HG03460 (cell line): Measurements from ENCODE around the gene KDM6A.
"Not testable (repeated sequence)": the region's sequence is repeated elsewhere in the genome, so short reads cannot be mapped to it uniquely, and the experiment has no call there.

Experiments used
- ATAC-seq: cut with Tn5 transposase; IDR thresholded peaks from one replicate; pipeline ENCODE4 v1.9.1; 2021; ENCODE audit not compliant: unreplicated experiment

KDM6A gene

DNA sequence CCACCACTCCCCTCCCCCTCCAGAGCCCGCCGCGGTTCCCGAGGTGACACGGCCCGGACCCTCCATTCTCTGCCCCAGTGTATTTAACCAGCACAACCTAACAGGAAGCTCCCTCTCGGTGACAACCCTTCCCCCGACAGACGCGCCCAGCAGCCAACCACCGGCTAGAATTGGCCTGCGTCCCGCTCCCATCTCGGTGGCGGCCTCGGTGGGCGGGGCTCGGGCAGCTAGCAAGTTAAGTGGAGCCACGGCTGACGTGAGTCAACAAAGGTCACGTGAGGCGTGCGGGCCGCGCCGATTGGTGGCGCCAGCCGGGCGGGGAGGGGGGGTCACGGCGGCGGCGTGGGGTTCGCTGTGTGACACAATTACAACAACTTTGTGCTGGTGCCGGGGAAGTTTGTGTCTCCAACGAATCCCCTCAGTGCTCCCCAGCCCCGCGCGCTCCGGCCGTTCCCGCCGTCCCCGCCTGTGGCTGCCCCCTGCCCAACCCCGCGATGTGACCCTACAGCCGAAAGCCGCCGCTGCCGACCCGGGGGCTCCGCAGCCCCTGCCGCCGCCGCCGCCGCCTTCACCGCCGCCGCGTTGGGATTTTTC lies at the start of gene KDM6A:
KDM6A (plus strand) TSS at position 368 of the 594 bp plus-strand sequence. CDS start 364 bp downstream, outside the sequence.
- ATAC-seq, result peak; percentile 88

DNA sequence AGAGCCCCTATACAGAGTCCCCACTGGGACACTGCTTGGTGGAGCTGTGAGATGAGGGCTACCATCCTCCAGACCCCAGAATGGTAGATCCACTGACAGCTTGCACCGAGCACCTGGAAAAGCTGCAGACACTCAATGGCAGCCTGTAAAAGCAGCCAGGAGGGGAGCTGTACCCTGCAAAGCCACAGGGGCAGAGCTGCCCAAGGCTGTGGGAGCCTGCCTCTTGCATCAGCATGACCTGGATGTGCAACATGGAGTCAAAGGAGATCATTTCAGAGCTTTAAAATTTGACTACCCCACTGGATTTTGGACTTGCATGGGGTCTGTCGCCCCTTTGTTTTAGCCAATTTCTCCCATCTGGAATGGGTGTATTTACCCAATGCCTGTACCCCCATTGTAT lies 49.8 kb upstream of the KDM6A start:
- ATAC-seq, result not testable (repeated sequence)

DNA sequence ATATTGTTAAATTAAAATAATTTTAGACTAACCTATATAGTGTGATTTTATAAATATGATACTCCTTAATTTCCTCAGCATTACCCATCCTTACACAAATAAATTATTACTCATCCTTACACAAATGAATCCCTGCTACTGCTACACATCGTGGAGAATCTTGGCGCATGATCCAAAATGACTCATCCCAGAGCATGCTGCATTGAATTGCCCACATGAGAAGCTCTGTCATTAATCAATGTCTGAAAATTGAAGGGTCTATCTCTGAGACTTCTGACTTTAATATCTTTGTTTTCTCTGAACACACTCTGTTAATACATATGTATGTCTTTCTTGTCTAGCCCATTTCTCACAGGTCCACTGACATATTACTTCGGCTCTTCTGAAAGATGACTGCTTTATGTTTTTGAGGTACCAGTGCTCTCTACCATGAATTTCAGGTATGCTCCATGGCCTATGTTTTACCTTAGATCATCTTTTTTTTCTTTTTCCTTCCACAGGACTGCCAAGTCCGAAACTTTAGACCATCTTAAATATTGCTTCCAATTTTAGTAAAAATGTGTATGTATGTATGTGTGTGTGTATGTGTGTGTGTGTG lies 44.9 kb upstream of the KDM6A start:
- ATAC-seq, result no peak

DNA sequence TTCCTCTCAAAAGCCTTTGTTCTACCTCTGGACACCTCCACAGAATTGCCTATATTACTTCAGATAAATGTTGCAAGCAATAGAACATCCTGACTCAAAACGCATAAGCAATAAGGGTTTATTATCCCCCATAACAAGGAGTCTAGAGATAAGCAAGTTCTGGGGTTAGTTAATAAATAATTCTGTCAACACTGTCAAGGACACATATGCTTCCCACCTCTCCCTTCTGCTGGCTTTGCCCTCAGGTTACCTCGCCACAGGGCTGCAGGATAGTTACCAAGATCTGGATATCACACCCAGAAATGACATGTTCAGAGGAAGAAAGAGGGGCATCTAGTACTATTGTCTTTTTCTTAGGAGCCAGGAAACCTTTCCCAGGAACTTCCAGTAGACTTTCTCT lies 43.2 kb upstream of the KDM6A start:
- ATAC-seq, result no peak

DNA sequence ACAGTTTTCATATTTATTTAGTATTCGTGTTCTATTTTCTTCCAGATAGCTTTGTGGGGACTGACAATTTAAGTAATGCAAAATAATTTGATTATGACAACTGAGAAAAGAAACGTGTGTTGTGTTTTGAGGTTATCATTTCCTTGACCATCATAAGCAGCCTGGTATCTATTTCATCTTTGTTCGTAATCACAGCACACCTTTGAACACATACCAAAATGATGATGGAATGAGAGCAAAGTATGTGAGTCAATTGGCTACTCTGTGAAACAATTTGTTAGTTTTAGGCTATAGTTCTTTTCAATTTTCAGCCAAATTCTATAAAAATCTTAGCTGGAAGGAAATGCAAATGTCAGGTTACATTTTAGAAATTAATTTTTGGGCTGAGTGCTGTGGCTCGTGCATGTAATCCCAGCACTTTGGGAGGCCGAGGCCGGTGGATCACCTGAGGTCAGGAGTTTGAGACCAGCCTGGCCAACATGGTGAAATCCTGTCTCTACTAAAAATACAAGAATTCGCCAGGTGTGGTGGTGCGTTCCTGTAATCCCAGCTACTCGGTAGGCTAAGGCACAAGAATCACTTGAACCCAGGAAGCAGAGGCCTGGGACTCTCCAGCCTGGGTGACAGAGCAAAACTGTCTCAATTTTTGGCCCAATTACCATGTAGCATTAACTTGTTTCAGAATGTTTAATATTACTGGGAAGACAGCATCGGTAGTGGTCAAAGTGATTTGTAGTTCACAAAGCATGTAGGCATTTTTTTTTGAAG lies 30.3 kb upstream of the KDM6A start:
- ATAC-seq, result no peak

DNA sequence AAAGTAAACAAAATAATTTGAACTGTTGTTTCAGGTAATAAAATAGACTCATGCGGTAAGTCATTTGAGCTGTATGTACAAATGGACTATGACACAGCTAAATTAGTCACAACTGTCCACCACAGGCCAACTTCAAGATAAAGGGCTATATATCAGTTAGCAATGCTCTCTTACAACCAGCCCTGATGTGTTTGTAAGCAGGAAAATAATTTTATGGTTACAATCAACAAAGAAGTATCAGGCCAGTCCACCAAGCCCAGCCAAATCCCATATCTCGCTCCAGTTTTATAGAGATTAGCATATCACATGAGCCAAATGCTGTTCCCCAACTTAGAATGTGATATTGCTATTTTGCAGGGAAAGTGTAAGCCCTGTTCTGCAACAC lies 29.7 kb upstream of the KDM6A start:
- ATAC-seq, result no peak

DNA sequence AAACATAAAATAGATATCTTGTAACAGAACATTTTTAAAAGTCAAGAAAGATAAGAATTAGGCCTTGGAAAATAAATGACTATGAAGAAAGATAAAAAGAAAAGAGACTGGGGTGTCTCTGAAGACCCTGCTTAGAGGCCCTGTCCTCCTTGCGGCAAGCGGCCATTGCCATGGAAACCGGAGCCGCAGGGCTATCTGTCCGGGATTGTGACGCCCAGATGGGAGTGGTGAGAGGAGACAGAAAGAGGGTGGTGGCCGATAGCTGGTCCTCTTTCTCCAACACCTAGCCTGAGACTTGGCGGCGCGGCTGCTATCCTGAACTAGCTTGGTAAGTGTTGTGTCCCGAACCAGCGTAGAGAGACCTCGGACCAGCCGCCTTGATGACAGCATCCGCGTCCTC lies 29.2 kb upstream of the KDM6A start, which contains the start of gene DUSP21:
DUSP21 (plus strand) TSS at position 269 of the 400 bp plus-strand sequence; CDS start at position 381, 112 bp downstream.
- ATAC-seq, result no peak

DNA sequence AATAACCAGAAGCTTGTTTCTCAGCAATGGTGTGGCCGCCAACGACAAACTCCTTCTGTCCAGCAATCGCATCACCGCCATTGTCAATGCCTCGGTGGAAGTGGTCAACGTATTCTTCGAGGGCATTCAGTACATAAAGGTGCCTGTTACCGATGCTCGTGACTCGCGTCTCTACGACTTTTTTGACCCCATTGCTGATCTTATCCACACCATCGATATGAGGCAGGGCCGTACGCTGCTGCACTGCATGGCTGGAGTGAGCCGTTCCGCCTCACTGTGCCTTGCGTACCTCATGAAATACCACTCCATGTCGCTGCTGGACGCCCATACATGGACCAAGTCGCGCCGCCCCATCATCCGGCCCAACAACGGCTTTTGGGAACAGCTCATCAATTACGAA lies 28.8 kb upstream of the KDM6A start:
- ATAC-seq, result no peak

DNA sequence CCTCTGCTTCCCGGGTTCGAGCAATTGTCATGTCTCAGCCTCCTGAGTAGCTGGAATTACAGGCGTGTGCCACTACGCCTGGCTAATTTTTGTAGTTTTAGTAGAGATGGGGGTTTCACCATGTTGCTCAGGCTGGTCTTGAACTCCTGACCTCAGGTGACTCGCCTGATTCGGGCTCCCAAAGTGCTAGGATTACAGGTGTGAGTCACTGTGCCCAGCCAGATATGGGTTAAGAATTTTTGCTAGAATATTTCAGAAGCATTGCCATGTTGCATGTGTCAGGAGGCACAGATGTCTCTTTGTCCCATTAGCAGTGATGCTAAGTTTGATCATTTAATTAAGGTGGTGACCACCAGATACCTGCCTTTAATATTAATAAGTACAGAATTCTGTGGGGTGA lies 22.1 kb upstream of the KDM6A start:
- not testable (repeated sequence) for ATAC-seq

DNA sequence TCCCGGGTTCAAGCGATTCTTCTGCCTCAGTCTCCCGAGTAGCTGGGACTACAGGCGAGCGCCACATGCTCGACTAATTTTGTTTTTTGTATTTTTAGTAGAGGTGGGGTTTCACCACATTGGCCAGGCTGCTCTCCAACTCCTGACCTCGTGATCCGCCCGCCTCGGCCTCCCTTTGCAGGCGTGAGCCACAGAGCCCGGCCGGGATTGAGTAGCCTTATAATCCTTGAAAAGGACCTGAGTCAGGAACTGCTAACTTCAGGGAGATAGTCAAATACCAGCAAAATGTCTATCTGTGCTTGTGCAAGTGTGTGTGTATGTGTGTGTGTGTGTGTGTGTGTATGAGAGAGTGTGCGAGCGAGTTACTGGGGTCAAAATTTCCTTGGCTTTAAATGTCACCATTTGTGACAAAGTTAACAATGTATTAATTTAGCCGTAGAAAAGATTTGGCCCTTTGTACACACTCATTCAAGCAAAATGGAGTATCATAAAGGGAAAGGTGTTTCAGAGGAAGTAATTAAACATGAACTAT lies 1.8 kb upstream of the KDM6A start:
- no peak for ATAC-seq

DNA sequence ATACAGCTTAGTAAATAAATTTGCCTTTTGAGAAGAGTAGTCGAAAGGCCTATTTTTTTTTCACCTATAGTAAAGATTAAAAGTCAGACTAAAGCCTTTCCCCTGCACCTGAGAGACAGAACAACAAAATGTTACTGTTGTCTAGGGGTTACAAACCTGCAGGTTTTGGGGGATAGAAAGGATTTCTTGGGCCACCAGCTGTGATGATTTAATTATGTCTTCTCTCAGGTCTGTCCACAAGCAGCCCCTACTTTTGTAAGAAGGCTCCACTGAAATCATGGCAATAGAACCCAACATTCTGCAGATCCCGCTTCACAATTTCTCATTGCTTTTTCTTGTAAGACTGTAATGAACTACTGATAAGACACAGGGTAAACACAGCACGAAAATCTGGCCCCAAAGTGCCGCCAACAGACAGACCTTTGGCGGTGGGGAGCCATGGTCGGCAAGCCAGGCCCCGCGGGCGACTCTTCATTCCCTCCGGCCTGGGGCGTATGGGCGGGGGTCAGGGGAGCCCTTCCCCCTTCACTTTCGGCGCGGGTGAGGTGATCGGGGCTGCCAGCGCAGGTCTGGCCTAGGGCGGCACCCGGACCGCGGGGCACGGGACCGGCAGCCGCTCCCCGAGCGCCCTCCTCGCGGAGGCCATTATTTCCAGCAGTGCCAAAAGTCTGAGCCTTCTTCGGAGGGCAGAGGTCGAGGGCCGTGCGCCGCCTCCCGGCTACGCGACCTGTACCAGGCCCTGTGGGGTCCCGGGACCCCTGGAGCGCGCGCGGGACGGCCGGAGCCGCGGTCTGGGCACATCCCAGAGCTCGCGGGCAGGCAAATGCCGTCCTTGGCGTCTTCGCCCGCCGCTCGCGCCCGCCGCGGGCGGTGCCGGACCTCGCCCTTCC lies 812 bp upstream of the KDM6A start:
- peak; percentile 27 for ATAC-seq

DNA sequence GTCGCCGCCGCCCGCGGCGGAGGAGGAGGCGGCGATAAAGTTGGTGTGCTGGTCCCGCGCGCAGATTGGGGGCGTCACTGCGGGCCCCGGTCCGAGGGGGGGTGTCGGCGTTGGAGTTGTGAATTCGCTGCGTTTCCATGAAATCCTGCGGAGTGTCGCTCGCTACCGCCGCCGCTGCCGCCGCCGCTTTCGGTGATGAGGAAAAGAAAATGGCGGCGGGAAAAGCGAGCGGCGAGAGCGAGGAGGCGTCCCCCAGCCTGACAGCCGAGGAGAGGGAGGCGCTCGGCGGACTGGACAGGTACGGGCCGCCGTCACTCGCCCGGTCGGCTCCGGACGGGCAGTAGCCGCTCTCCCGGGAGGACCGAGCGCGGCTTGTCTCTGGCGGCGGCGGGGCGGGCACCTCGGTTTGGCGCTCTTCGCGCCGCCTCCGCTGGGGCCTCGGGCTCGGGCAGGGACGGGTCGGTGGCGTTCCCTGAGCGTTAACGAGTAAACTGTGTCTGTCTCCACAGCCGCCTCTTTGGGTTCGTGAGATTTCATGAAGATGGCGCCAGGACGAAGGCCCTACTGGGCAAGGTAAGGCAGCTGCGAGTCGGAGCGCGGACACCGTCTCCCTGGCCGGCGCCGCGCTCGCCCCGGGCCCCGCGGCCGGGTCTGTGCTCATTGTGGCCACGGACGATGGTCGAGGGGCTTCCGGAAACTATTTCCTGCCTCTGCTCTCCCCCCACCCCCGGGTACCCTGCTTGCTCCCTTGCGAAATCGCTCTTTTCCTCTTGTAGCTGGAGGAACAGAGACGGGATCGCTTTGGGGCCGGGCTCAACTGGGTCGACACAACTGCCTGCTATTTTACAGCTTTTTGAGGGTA lies 658 bp downstream of the KDM6A start:
- no peak for ATAC-seq

DNA sequence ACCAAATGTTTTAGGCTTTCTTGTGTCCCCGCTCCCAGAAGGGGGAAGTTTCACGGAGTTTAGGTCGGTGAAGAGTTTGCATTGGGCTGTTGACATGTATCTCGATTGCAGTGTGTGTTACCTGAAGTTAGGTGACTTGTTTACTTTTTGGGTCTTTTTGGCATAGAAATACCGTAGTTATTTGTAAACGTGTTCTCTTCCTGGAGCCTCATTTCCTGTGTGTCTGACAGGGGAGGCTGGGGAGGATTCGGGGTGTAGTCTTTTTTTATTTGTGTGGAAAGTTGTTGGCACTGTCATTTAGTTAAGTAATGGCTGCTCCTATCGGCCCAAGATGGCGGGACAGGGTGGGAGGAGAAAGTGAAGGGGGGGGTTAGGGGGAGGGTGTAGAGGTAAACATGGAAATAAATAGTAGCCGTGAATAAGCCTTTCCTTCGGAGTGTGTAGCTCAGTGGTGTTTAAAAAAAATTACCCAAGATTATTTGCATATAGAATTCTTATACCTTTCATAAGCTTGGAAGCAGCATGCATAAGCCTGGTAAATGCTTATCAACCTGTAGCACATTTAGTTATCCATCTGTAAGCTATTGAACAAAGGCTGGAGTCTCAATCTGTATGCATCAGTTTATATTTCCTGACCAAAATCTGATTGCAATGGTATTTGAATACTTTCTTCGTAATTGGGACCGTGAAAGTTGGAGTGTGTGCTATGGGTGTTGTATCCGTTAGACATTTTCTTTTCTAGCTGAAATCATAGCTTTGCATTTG lies 1.6 kb downstream of the KDM6A start:
- no peak for ATAC-seq

DNA sequence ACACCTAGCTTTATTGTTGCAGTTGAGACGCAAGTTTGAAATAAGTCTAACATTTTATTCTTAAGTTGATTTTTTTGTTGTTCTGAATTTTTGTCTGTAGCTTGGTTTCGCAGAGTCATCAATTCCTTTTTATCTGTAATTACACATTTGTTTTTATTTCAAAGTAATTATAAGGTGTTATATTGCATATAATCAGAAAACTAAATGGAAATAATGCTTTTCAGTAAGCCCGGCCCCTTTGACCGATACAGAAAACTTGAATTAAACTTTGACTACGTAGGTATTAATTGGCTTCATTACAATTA lies 2.1 kb downstream of the KDM6A start:
- ATAC-seq, result no peak

DNA sequence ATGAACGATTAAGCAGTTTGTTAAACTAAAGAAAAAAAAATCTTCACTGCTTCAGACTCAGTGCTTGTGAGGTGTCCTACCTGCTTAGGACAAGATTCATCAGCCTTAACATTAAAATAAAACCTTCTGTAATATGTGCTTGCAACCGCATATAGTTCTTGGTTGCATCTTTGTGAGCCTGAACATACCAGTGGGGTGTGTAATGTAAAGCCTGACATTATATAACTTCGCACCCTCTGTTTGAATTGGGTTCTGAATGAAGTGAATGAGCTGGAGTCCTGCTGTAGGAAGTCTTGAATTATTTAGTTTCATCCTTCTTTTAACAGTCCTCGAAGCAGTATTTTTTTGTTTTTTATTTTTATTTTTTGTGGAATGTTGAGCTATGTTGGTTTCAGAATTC lies 3.1 kb downstream of the KDM6A start:
- ATAC-seq, result no peak

DNA sequence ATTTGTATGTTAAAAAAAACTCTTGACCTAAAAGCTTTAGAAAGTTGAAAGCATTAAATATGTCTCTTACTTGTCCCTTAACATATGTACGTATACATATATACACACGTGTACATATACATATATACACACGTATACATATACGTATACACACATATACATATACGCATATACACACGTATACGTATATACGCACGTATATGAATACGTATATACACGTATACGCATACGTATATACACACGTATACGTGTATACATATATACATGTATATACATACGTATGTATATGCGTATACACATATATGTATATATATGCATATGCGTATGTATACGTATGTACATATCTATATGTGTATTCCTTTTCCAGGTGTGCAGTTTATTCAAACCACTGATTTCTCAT lies 3.8 kb downstream of the KDM6A start:
- ATAC-seq, result no peak

DNA sequence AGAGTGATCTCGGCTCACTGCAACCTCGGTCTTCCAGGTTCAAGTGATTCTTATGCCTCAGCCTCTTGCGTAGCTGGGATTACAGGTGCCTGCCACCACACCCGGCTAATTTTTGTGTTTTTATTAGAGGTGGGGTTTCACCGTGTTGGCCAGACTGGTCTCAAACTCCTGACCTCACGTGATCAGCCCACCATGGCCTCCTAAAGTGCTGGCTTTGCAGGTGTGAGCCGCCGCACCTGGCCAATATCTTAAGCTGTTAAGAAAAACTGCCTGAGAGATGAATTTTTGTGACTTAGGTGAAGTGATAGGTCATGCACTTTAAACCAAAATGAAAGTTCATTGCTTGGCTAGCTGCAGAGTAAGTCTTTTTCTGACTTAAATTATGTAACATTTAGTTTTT lies 5.8 kb downstream of the KDM6A start:
- ATAC-seq, result no peak

DNA sequence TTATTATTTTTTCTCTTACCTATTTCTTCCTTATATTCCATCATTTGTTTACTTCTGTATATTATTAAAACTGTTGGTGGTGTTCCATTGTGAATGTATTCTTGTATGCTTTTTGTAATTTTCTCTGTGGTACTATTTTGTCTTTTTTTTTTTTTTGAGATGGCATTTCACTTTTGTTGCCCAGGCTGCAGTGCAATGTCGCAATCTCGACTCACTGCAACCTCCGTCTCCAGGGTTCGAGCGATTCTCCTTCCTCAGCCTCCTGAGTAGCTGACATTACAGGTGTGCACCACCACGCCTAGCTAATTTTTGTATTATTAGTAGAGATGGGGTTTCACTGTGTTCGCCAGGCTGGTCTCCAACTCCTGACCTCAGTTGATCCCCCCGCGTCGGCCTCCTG lies 8.6 kb downstream of the KDM6A start:
- no peak for ATAC-seq

DNA sequence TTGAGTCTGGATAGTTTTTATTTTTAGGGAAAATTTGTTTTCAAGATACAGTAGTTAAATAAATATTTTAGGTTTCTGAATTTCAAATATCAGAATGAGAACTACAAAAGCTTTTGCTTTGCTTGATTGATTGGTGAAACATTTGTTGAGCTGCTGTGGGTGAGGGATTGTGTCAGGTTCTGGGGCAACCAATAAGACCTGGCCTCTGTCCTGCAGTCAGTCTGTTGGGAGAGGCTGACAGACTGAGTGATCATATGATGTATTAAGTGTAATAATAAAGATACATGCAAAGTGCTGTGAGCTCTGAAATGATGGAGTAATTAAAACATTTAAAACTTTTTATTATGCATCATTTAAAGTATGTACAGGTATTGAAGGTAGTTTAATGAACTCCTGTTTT lies 9.6 kb downstream of the KDM6A start:
- no peak for ATAC-seq

DNA sequence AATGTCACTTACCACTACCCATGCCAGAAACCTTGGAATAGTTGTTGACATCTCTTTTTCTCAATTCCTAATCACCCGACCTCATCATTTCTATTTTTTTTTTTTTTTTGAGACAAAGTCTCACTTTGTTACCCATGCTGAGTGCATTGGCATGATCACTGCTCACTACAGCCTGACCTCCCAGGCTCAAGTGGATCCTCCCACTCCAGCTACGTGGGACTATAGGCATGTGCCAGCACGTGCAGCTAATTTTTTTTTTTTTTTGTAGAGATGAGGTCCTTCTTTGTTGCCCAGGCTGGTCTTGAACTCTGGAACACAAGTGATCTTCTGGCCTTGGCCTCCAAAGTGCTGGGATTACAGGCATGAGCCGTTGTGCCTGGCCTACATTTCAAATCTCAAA lies 12.0 kb downstream of the KDM6A start:
- no peak for ATAC-seq
